ENCODE measurements around the gene TM9SF4.

Gene TM9SF4

DNA sequence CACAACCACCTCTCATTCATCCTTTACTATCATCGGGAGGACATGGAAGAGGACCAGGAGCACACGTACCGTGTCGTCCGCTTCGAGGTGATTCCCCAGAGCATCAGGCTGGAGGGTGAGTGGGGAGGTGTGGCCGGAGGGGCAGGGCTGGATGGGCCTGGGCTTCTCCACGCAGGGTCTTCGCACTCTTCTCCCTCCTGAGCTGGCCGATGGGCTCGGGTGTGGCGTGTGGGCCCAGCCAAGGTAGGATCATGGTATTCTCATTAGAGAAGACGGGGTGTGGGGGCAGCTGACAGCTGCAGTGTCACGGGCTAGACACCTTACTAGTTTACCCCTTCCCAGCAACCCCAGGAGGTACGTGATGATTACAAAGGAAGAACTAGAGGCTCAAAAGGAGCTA lies 33.5 kb downstream of the TM9SF4 start:
- H3K9me3 ChIP-seq (ENCODE audit: control insufficient read depth, insufficient read depth, low read depth, low read length) = no peaks in the 10 kb centered on the region
- H3K36me3 ChIP-seq (ENCODE audit: control insufficient read depth in 2 of 2, insufficient read depth in 1 of 2, low read length in 2 of 2) = peaks cover 31 to 94% of the 10 kb centered on the region in 2 experiments; a peak in 2 of 3 replicates
- POLR2A ChIA-PET = interaction anchor here (1.0 kb wide), 1 partner anchor 9 kb away, joined by 4 read pairs; no protein-coding TSS in a partner anchor

DNA sequence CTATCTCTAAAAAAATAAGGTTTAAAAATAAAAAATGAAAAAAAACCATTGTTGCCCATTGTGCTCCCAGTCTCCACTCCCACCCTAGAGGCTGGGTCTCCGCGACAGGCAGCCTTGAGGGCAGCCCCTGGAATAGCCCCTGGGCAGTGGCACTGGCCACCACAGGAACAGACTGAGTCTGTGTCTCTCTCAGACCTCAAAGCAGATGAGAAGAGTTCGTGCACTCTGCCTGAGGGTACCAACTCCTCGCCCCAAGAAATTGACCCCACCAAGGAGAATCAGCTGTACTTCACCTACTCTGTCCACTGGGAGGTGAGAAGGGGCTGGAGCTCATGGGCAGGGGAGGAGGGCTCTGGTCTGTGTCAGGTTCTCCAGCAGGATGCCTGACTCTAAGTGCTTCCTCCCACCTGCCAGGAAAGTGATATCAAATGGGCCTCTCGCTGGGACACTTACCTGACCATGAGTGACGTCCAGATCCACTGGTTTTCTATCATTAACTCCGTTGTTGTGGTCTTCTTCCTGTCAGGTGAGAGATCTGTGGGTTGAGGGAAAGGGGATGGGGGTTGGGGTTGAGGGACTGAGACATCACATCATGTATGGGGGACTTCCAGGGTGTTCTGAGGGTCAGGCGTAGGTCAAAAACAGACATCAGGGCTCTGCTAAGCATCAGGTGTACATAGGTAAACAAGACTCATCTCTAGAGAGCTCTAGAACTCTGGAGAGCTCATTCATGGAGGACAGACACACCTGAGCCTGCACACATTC lies 35.6 kb downstream of the TM9SF4 start:
- H3K36me3 ChIP-seq (ENCODE audit: control insufficient read depth in 2 of 2, insufficient read depth in 1 of 2, low read length in 2 of 2) = peaks cover 32 to 88% of the 10 kb centered on the region in 2 experiments; a peak in 2 of 3 replicates

More for the DNA sequence above, 33.5 kb downstream of the TM9SF4 start:
- TF ChIP-seq, protein P1, sequence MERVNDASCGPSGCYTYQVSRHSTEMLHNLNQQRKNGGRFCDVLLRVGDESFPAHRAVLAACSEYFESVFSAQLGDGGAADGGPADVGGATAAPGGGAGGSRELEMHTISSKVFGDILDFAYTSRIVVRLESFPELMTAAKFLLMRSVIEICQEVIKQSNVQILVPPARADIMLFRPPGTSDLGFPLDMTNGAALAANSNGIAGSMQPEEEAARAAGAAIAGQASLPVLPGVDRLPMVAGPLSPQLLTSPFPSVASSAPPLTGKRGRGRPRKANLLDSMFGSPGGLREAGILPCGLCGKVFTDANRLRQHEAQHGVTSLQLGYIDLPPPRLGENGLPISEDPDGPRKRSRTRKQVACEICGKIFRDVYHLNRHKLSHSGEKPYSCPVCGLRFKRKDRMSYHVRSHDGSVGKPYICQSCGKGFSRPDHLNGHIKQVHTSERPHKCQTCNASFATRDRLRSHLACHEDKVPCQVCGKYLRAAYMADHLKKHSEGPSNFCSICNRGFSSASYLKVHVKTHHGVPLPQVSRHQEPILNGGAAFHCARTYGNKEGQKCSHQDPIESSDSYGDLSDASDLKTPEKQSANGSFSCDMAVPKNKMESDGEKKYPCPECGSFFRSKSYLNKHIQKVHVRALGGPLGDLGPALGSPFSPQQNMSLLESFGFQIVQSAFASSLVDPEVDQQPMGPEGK (tag by site-specific recombination; IDR thresholded peaks at IDR 0.05) = no peak
- TF ChIP-seq ZNF677 (tag by site-specific recombination; IDR thresholded peaks at IDR 0.05) = no peak
- Histone ChIP-seq H3K4me1 (ENCODE audit: control insufficient read depth, insufficient read depth, low read length) (no peaks in the 10 kb centered on the region), H3K27ac (ENCODE audit: extremely low read depth, low read depth, low read length) (no peak overlapping the region), H3K4me3 (ENCODE audit: low read depth, low read length) (no peak overlapping the region)
- CTCF ChIA-PET = no interaction called here

More for the DNA sequence above, 35.6 kb downstream of the TM9SF4 start:
- Histone ChIP-seq H3K4me3 (ENCODE audit: low read depth, low read length) (no peak overlapping the region), H3K4me1 (ENCODE audit: control insufficient read depth, insufficient read depth, low read length) (no peaks in the 10 kb centered on the region), H3K9me3 (ENCODE audit: control insufficient read depth, insufficient read depth, low read depth, low read length) (no peaks in the 10 kb centered on the region), H3K27ac (ENCODE audit: extremely low read depth, low read depth, low read length) (no peak overlapping the region)
- ChIA-PET POLR2A (no interaction called here), CTCF (interaction anchor here (0.6 kb wide), 1 partner anchor 335 kb away, joined by 3 read pairs; no protein-coding TSS in a partner anchor)
- TF ChIP-seq ZNF549 (tag by site-specific recombination; IDR thresholded peaks at IDR 0.05) (no peak), ZBTB48 (tag by site-specific recombination; IDR thresholded peaks at IDR 0.05) (no peak), MEIS1 (CRISPR knock-in tag; IDR thresholded peaks at IDR 0.05; ENCODE audit: borderline replicate concordance) (no peak), ZNF169 (tag by site-specific recombination; IDR thresholded peaks at IDR 0.05) (no peak), GLI4 (tag by site-specific recombination; IDR thresholded peaks at IDR 0.05) (no peak), ZEB2 (tag by site-specific recombination; IDR thresholded peaks at IDR 0.05) (no peak), ZNF335 (tag by site-specific recombination; conservative IDR thresholded peaks at IDR 0.05) (no peak), PRDM1 (tag by site-specific recombination; IDR thresholded peaks at IDR 0.05) (no peak), ZBTB8A (tag by site-specific recombination; IDR thresholded peaks at IDR 0.05) (no peak), ZFP69B (tag by site-specific recombination; IDR thresholded peaks at IDR 0.05) (no peak), FEZF1 (tag by site-specific recombination; IDR thresholded peaks at IDR 0.05) (no peak), ZNF501 (tag by site-specific recombination; IDR thresholded peaks at IDR 0.05) (no peak), ZNF654 (tag by site-specific recombination; IDR thresholded peaks at IDR 0.05; ENCODE audit: low read depth) (no peak)
- TF ChIP-seq, protein P2, sequence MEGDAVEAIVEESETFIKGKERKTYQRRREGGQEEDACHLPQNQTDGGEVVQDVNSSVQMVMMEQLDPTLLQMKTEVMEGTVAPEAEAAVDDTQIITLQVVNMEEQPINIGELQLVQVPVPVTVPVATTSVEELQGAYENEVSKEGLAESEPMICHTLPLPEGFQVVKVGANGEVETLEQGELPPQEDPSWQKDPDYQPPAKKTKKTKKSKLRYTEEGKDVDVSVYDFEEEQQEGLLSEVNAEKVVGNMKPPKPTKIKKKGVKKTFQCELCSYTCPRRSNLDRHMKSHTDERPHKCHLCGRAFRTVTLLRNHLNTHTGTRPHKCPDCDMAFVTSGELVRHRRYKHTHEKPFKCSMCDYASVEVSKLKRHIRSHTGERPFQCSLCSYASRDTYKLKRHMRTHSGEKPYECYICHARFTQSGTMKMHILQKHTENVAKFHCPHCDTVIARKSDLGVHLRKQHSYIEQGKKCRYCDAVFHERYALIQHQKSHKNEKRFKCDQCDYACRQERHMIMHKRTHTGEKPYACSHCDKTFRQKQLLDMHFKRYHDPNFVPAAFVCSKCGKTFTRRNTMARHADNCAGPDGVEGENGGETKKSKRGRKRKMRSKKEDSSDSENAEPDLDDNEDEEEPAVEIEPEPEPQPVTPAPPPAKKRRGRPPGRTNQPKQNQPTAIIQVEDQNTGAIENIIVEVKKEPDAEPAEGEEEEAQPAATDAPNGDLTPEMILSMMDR (tag by site-specific recombination; IDR thresholded peaks at IDR 0.05) = no peak
- TF ChIP-seq, protein P3, sequence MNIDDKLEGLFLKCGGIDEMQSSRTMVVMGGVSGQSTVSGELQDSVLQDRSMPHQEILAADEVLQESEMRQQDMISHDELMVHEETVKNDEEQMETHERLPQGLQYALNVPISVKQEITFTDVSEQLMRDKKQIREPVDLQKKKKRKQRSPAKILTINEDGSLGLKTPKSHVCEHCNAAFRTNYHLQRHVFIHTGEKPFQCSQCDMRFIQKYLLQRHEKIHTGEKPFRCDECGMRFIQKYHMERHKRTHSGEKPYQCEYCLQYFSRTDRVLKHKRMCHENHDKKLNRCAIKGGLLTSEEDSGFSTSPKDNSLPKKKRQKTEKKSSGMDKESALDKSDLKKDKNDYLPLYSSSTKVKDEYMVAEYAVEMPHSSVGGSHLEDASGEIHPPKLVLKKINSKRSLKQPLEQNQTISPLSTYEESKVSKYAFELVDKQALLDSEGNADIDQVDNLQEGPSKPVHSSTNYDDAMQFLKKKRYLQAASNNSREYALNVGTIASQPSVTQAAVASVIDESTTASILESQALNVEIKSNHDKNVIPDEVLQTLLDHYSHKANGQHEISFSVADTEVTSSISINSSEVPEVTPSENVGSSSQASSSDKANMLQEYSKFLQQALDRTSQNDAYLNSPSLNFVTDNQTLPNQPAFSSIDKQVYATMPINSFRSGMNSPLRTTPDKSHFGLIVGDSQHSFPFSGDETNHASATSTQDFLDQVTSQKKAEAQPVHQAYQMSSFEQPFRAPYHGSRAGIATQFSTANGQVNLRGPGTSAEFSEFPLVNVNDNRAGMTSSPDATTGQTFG (tag by site-specific recombination; IDR thresholded peaks at IDR 0.05; ENCODE audit: borderline replicate concordance) = no peak
- TF ChIP-seq, protein P4, sequence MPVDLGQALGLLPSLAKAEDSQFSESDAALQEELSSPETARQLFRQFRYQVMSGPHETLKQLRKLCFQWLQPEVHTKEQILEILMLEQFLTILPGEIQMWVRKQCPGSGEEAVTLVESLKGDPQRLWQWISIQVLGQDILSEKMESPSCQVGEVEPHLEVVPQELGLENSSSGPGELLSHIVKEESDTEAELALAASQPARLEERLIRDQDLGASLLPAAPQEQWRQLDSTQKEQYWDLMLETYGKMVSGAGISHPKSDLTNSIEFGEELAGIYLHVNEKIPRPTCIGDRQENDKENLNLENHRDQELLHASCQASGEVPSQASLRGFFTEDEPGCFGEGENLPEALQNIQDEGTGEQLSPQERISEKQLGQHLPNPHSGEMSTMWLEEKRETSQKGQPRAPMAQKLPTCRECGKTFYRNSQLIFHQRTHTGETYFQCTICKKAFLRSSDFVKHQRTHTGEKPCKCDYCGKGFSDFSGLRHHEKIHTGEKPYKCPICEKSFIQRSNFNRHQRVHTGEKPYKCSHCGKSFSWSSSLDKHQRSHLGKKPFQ (tag by site-specific recombination; IDR thresholded peaks at IDR 0.05) = no peak
